A549 (cell line): Measurements from ENCODE around the gene F12. TPM values are rescaled to one million over a fixed set of nuclear protein-coding genes. Genes with fewer than 3 reads are reported as not detected.
A peak's percentile ranks its signal among the peaks of the same experiment; 100 is the strongest.

ENCODE experiments used
- ATAC-seq, 2 experiments: fragments of 200-7000 bp in 1 of 2; fragments of >200 bp in 1 of 2; cut with Nextera tagmentation in 1 of 2; cut with Tn5 transposase in 1 of 2; 3 replicates each; pipeline versions ENCODE4 v1.8.0 to v1.9.1; 2018 to 2020; ENCODE audit warnings: mild to moderate bottlenecking in 1 of 2, moderate library complexity in 1 of 2
- CTCF ChIA-PET: fragments of 300-600 bp; sonication (Branson Sonifier 250); formaldehyde crosslinking; extraction: SDS; loops from one replicate; lab custom pipeline; 2021; ENCODE audit warnings: antibody characterized with exemption, inconsistent platforms; lab: Yijun Ruan, JAX
- POLR2A ChIA-PET: fragments of 350-600 bp; formaldehyde crosslinking; extraction: SDS; loops from one replicate; lab custom pipeline; 2021; ENCODE audit warnings: antibody characterized with exemption, inconsistent platforms; lab: Yijun Ruan, JAX
- DNase-seq, 2 experiments: peaks; one replicate each; pipeline versions ENCODE4 v3.0.0 to v3.0.0-alpha.2; 2011 to 2016; ENCODE audit warnings: low read depth in 1 of 2, low spot score in 1 of 2
- FAIRE-seq: peaks from 2 replicates; lab custom pipeline; 2011; peaks lifted over from hg19 to GRCh38; lab: Jason Lieb, UNC
- H3K27ac ChIP-seq, 2 experiments: fragments of >200 bp; sonication (Bioruptor Twin); formaldehyde crosslinking; 3 replicates each; pipeline ENCODE4 v1.5.1; 2016 to 2017
- H3K4me1 ChIP-seq: fragments of >200 bp; sonication (Bioruptor Twin); formaldehyde crosslinking; 3 replicates; pipeline ENCODE4 v1.6.1; 2016
- H3K4me2 ChIP-seq: fragments of >200 bp; sonication (Bioruptor Twin); formaldehyde crosslinking; 3 replicates; pipeline ENCODE4 v1.6.1; 2016
- H3K4me3 ChIP-seq: fragments of >200 bp; sonication (Bioruptor Twin); formaldehyde crosslinking; 3 replicates; pipeline ENCODE4 v1.5.1; 2016
- H3K9me3 ChIP-seq: fragments of >200 bp; sonication (Bioruptor Twin); formaldehyde crosslinking; 3 replicates; pipeline ENCODE4 v1.6.1; 2016
- BHLHE40 ChIP-seq: IDR thresholded peaks from 2 replicates; pipeline ENCODE4 v1.6.1; 2012; ENCODE audit warnings: low read depth, low read length, inconsistent platforms
- CBX8 ChIP-seq: fragments of 200-600 bp; sonication (generic); IDR thresholded peaks from 2 replicates; pipeline ENCODE4 v1.6.1; 2016
- CHD4 ChIP-seq: fragments of 200-600 bp; sonication (generic); IDR thresholded peaks from 2 replicates; pipeline ENCODE4 v1.6.1; 2016; ENCODE audit warnings: antibody characterized with exemption, mild to moderate bottlenecking, borderline replicate concordance
- EHF ChIP-seq: fragments of 250-450 bp; sonication (Bioruptor Pico); IDR thresholded peaks from 2 replicates; pipeline ENCODE4 v1.5.0; 2020; ENCODE audit warnings: mild to moderate bottlenecking
- EP300 ChIP-seq, 2 experiments: fragments of >200 bp; sonication (Bioruptor Twin); formaldehyde crosslinking; IDR thresholded peaks; 2 replicates in 1 of 2; 3 replicates in 1 of 2; pipeline ENCODE4 v1.6.1; 2016 to 2017
- FOSB ChIP-seq: fragments of 250-450 bp; sonication (Bioruptor Pico); IDR thresholded peaks from 2 replicates; pipeline ENCODE4 v1.5.0; 2020; ENCODE audit warnings: mild to moderate bottlenecking, moderate library complexity
- HEYL ChIP-seq: fragments of 250-450 bp; sonication (Bioruptor Pico); IDR thresholded peaks from 2 replicates; pipeline ENCODE4 v1.8.0; 2021; ENCODE audit warnings: mild to moderate bottlenecking, moderate library complexity
- HOXB13 ChIP-seq: fragments of 250-450 bp; sonication (Bioruptor Pico); IDR thresholded peaks from 2 replicates; pipeline ENCODE4 v1.5.0; 2020; ENCODE audit warnings: low read depth, mild to moderate bottlenecking, moderate library complexity
- KDM1A ChIP-seq: fragments of 200-600 bp; sonication (generic); IDR thresholded peaks from 2 replicates; pipeline ENCODE4 v1.6.1; 2016; ENCODE audit warnings: low read depth, mild to moderate bottlenecking
- MAFK ChIP-seq: fragments of 450-650 bp; IDR thresholded peaks from 2 replicates; pipeline ENCODE4 v1.6.1; 2014; ENCODE audit not compliant: partially characterized antibody
- MYC ChIP-seq: IDR thresholded peaks from 2 replicates; pipeline ENCODE4 v1.6.1; 2012; ENCODE audit warnings: mild to moderate bottlenecking, inconsistent platforms, low read length, improper control_type of control experiment, borderline replicate concordance
- PHF8 ChIP-seq: fragments of 200-600 bp; sonication (generic); IDR thresholded peaks from 2 replicates; pipeline ENCODE4 v1.6.1; 2016; ENCODE audit warnings: low read depth, mild to moderate bottlenecking, antibody characterized with exemption, moderate library complexity, borderline replicate concordance
- RARB ChIP-seq: fragments of 250-450 bp; sonication (Bioruptor Pico); IDR thresholded peaks from 2 replicates; pipeline ENCODE4 v1.8.0; 2021; ENCODE audit warnings: mild to moderate bottlenecking, moderate library complexity
- RFX5 ChIP-seq: fragments of 450-650 bp; IDR thresholded peaks from 2 replicates; pipeline ENCODE4 v1.7.1; 2014; ENCODE audit warnings: antibody characterized with exemption, mild to moderate bottlenecking, moderate library complexity
- RNF2 ChIP-seq: fragments of 200-600 bp; sonication (generic); IDR thresholded peaks from 2 replicates; pipeline ENCODE4 v1.6.1; 2016; ENCODE audit warnings: low read depth, mild to moderate bottlenecking, antibody characterized with exemption, moderate library complexity, borderline replicate concordance
- SREBF2 ChIP-seq: fragments of 450-650 bp; IDR thresholded peaks from 2 replicates; pipeline ENCODE4 v1.6.1; 2014; ENCODE audit warnings: mild to moderate bottlenecking, moderate library complexity
- TFCP2L1 ChIP-seq: fragments of 250-450 bp; sonication (Bioruptor Pico); IDR thresholded peaks from 2 replicates; pipeline ENCODE4 v1.5.0; 2021; ENCODE audit warnings: mild to moderate bottlenecking
- ZC3H11A ChIP-seq: fragments of 450-650 bp; IDR thresholded peaks from 2 replicates; pipeline ENCODE4 v1.6.1; 2014; ENCODE audit warnings: antibody characterized with exemption, mild to moderate bottlenecking
- ZSCAN20 ChIP-seq: fragments of 250-450 bp; sonication (Bioruptor Pico); IDR thresholded peaks from 2 replicates; pipeline ENCODE4 v1.8.0; 2022; ENCODE audit warnings: mild to moderate bottlenecking, moderate library complexity
- WGBS: methylation state at CpG from one replicate; pipeline ENCODE4 v1.1.6; 2017; ENCODE audit errors: missing lambda C conversion rate; 5-methylcytosine and 5-hydroxymethylcytosine counted together
- polyA plus RNA-seq, 4 experiments: library from polyadenylated mRNA; depleted of rRNA in 3 of 4; stranded (reverse); fragments of >200 nt; fragmentation: RNase III in 1 of 4; extraction: RNeasy Plus Mini Kit Qiagen cat#74134 plus additional on column Dnase treatment in 1 of 4; gene quantifications; 2 replicates in 3 of 4; 3 replicates in 1 of 4; pipeline ENCODE4 v1.2.3, GENCODE V29; 2011 to 2017
- TF ChIP-seq, protein P1 (sequence below): IDR thresholded peaks from 2 replicates; pipeline ENCODE4 v1.6.1; 2012
- TF ChIP-seq, protein P2 (sequence below): fragments of 250-450 bp; sonication (Bioruptor Pico); IDR thresholded peaks from 2 replicates; pipeline ENCODE4 v1.5.0; 2021; ENCODE audit warnings: mild to moderate bottlenecking, moderate library complexity, borderline replicate concordance
- TF ChIP-seq, protein P3 (sequence below): fragments of >200 bp; sonication (Bioruptor Twin); formaldehyde crosslinking; IDR thresholded peaks from 2 replicates; pipeline ENCODE4 v1.6.1; 2016
- TF ChIP-seq, protein P4 (sequence below): fragments of 150-350 bp; IDR thresholded peaks from 2 replicates; pipeline ENCODE4 v1.6.1; 2014; ENCODE audit warnings: low read depth, mild to moderate bottlenecking, low read length

Gene F12
- polyA plus RNA-seq, 2 of the 4 experiments (the other 2 are of a cell fraction) = 5.3 to 14.3 TPM

DNA sequence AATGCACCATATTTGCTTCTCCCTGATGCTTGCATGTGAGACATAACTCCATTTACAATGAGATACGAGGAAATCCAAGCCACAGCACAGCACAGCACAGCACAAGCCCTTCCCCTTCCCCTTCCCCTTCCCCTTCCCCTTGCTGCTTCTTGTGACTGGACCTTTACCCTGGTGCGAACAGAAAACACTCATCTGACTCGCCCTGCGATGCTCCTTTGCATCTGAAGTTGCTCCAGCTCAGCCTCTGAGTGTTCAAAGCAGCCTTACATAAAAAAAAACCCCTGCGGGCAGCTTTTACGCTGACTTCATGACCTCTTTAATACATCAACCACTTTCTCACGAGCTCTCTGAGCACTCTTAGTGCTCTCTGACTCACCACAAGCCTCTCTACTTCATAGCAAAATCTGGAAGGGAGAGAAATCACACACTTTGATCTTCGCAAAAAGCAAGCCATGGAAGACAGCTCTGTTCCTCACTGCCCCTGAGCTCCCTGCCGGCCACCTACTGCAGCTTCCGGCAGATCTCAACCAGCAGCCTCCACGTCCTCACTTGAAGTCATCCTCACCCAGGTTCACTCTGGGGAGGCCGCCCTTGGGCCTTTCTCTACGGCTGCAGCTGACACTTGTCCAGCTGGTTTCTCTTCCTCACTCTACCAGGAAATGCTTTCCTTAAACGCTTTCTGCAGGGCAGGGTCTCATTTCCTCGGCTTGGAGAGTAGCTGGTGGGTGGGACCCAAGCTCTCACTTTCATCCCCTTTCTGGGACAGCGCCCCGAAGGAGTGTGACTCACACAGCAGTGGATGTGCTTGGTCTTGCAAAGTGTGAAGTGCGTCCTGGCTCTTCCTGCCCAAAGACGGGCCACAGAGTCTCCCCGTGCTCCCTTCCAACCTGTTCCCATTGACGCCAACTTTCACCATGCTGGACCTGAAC, 19.9 kb downstream of the F12 start:
- ChIA-PET POLR2A (interaction anchor here (0.8 kb wide), 1 partner anchor 13 kb away, joined by 5 read pairs; no protein-coding TSS in a partner anchor), CTCF (interaction anchor here (0.6 to 43.1 kb wide), 20 partner anchors 9 to 316 kb away, joined by 3 to 1107 read pairs (median 5); partner anchors contain the start of genes F12, PDLIM7, PFN3 and PRR7)
- ATAC-seq = peak; percentile 13 to 28; a peak in 4 of 6 replicates
- Histone ChIP-seq H3K9me3 (no peaks in the 10 kb centered on the region), H3K4me1 (peaks cover 18% of the 10 kb centered on the region), H3K27ac (peak overlapping the region; percentile 26 to 66; a peak in 4 of 6 replicates), H3K4me3 (no peak overlapping the region), H3K4me2 (peak overlapping the region; percentile 39)
- FAIRE-seq = no peak
- 65% methylated on average over 20 of the region's 21 CpGs for WGBS
- no peak for DNase-seq
- TF ChIP-seq KDM1A (no peak), HEYL (CRISPR knock-in tag) (no peak), CHD4 (no peak), EP300 (IDR thresholded peaks at IDR 0.05) (no peak), RNF2 (no peak), EHF (no peak), PHF8 (no peak), CBX8 (no peak), BHLHE40 (no peak), ZC3H11A (no peak), FOSB (CRISPR knock-in tag) (no peak), MYC (no peak)
- TF ChIP-seq, protein P1, sequence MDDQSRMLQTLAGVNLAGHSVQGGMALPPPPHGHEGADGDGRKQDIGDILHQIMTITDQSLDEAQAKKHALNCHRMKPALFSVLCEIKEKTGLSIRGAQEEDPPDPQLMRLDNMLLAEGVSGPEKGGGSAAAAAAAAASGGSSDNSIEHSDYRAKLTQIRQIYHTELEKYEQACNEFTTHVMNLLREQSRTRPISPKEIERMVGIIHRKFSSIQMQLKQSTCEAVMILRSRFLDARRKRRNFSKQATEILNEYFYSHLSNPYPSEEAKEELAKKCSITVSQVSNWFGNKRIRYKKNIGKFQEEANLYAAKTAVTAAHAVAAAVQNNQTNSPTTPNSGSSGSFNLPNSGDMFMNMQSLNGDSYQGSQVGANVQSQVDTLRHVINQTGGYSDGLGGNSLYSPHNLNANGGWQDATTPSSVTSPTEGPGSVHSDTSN = no peak
- TF ChIP-seq, protein P2, sequence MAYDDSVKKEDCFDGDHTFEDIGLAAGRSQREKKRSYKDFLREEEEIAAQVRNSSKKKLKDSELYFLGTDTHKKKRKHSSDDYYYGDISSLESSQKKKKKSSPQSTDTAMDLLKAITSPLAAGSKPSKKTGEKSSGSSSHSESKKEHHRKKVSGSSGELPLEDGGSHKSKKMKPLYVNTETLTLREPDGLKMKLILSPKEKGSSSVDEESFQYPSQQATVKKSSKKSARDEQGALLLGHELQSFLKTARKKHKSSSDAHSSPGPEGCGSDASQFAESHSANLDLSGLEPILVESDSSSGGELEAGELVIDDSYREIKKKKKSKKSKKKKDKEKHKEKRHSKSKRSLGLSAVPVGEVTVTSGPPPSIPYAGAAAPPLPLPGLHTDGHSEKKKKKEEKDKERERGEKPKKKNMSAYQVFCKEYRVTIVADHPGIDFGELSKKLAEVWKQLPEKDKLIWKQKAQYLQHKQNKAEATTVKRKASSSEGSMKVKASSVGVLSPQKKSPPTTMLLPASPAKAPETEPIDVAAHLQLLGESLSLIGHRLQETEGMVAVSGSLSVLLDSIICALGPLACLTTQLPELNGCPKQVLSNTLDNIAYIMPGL (CRISPR knock-in tag) = no peak
- TF ChIP-seq, protein P3, sequence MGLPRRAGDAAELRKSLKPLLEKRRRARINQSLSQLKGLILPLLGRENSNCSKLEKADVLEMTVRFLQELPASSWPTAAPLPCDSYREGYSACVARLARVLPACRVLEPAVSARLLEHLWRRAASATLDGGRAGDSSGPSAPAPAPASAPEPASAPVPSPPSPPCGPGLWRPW = no peak
- TF ChIP-seq, all 56 proteins: peak for 0

DNA sequence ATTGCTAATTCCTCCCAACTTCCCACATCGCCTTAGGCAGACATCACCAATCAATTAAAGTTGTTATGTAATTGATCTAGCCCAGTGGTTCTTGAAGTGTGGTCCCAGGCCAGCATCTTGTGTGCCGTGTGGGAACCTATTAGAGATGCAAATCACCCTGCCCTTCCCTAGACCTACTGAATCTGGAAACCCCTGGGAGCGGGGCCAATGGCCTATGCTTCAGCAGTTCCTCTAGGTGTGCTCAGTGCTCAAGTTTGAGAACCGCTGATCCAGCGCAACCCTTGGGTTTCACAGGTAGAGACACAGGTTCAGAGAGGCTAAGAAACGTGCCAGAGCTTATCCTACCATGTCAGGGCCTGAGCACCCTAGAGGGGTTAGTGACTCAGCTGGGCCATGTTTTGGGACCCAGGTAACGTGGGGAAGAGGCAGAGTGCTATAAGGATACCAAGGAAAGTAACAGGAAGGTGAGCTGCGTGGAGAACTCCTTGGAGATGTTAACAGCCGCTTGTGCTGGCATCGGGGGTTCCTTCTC, 20.8 kb downstream of the F12 start:
- H3K9me3 ChIP-seq = no peaks in the 10 kb centered on the region
- no peak for FAIRE-seq
- peak; percentile 33 for TF ChIP-seq MAFK
- no peak for TF ChIP-seq FOSB (CRISPR knock-in tag)
- TF ChIP-seq, all 56 proteins: peak for 1
- Histone ChIP-seq H3K4me2 (no peak overlapping the region), H3K4me1 (peaks cover 18% of the 10 kb centered on the region), H3K4me3 (no peak overlapping the region), H3K27ac (peak overlapping the region in 1 of 2 experiments; percentile 66; a peak in 3 of 6 replicates)
- ChIA-PET POLR2A (no interaction called here), CTCF (interaction anchor here (0.8 to 43.1 kb wide), 13 partner anchors 9 to 673 kb away, joined by 3 to 1107 read pairs (median 5); partner anchors contain the start of genes F12, PDLIM7, PFN3 and PRR7)
- no peak for ATAC-seq
- DNase-seq = no peak
- 90% methylated on average over 10 of the region's 10 CpGs for WGBS

DNA sequence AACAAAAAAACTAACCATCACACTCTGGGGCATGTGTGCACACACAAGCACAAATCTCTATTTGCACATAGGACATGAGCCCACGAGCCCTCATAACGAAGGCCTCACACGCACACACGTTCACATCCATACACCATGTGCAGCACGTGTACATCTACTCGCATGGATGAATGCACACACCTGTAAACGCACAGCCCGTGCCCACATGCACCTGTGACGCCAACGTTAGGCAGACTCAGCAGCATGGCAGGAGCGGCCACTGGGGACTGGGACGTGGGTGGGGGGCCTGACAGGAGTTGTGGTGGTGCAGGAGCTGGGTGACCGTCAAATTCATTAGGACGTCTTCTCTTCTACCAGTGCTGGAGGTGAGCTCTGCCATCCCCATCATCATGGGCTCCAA, 22.0 kb downstream of the F12 start:
- H3K4me3 ChIP-seq = no peak overlapping the region
- WGBS = 83% methylated on average over 14 of the region's 14 CpGs
- H3K27ac ChIP-seq = no peak overlapping the region
- FAIRE-seq (no peak), ATAC-seq (no peak), DNase-seq (no peak)
- ChIA-PET CTCF (interaction anchor here (0.6 to 43.1 kb wide), 7 partner anchors 8 to 674 kb away, joined by 3 to 1107 read pairs (median 63); partner anchors contain the start of genes F12, PDLIM7, PFN3 and PRR7), POLR2A (no interaction called here)
- no peaks in the 10 kb centered on the region for H3K9me3 ChIP-seq
- peaks cover 18% of the 10 kb centered on the region for H3K4me1 ChIP-seq
- no peak overlapping the region for H3K4me2 ChIP-seq
- no peak for TF ChIP-seq SREBF2
- TF ChIP-seq HOXB13 = no peak
- no peak for TF ChIP-seq TFCP2L1 (CRISPR knock-in tag)
- no peak for TF ChIP-seq RARB (CRISPR knock-in tag)
- TF ChIP-seq ZSCAN20 = no peak
- TF ChIP-seq CHD4 = no peak
- TF ChIP-seq RFX5 = no peak
- no peak for TF ChIP-seq FOSB (CRISPR knock-in tag)
- TF ChIP-seq, protein P4, sequence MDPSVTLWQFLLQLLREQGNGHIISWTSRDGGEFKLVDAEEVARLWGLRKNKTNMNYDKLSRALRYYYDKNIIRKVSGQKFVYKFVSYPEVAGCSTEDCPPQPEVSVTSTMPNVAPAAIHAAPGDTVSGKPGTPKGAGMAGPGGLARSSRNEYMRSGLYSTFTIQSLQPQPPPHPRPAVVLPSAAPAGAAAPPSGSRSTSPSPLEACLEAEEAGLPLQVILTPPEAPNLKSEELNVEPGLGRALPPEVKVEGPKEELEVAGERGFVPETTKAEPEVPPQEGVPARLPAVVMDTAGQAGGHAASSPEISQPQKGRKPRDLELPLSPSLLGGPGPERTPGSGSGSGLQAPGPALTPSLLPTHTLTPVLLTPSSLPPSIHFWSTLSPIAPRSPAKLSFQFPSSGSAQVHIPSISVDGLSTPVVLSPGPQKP = no peak
- TF ChIP-seq, all 56 proteins: peak for 0
